ENCODE data around the gene PLK2. TPM values are rescaled to one million over a fixed set of nuclear protein-coding genes. Genes with fewer than 3 reads are reported as not detected.

Gene PLK2
- total and polyA plus RNA-seq, 2 of the 8 experiments (the other 6 are each of a cell fraction or from before 2014, with no cell fraction given) = 5.8 to 20.6 TPM

- TF ChIP-seq CHD7 (IDR thresholded peaks at IDR 0.05; ENCODE audit: insufficient replicate concordance, low read length) = no peak
- TF ChIP-seq EZH2 (IDR thresholded peaks at IDR 0.05; ENCODE audit: low read depth, low read length, severe bottlenecking) = no peak
- no peak for TF ChIP-seq ZNF274 (IDR thresholded peaks at IDR 0.05; ENCODE audit: borderline replicate concordance, extremely low read depth, low read length)
- no peak for TF ChIP-seq SIRT6 (IDR thresholded peaks at IDR 0.05; ENCODE audit: low read length)
- TF ChIP-seq E2F6 (IDR thresholded peaks at IDR 0.05) = no peak
- peak in 2 of 3 experiments; percentile 61 to 72; a peak in 2 of 4 replicates for TF ChIP-seq CTCF (IDR thresholded peaks at IDR 0.05; ENCODE audit: control extremely low read depth in 1 of 3, insufficient read depth in 1 of 3, low read depth in 1 of 3, low read length in 3 of 3)
- no peak for TF ChIP-seq CBX5 (IDR thresholded peaks at IDR 0.05; ENCODE audit: low read depth, low read length)
Observed at GRCh38 chr5:58498340-58498942, 38.6 kb upstream of the PLK2 start (continued).
